GM12865 (cell line): ENCODE data around the gene REX1BD.

Experiments
- DNase-seq: peaks from one replicate; pipeline ENCODE4 v3.0.0; 2010; ENCODE audit warnings: low read depth
- H3K4me3 ChIP-seq: 2 replicates; pipeline ENCODE4 v1.5.1; 2011; ENCODE audit warnings: mild to moderate bottlenecking, low read depth, low read length, control low read depth
- TF ChIP-seq, protein P1 (sequence below): IDR thresholded peaks from 2 replicates; pipeline ENCODE4 v1.5.1; 2011; ENCODE audit warnings: low read length, control low read depth, low read depth, inconsistent platforms; ENCODE audit not compliant: insufficient read depth; ENCODE audit errors: missing control alignments

Gene REX1BD

DNA sequence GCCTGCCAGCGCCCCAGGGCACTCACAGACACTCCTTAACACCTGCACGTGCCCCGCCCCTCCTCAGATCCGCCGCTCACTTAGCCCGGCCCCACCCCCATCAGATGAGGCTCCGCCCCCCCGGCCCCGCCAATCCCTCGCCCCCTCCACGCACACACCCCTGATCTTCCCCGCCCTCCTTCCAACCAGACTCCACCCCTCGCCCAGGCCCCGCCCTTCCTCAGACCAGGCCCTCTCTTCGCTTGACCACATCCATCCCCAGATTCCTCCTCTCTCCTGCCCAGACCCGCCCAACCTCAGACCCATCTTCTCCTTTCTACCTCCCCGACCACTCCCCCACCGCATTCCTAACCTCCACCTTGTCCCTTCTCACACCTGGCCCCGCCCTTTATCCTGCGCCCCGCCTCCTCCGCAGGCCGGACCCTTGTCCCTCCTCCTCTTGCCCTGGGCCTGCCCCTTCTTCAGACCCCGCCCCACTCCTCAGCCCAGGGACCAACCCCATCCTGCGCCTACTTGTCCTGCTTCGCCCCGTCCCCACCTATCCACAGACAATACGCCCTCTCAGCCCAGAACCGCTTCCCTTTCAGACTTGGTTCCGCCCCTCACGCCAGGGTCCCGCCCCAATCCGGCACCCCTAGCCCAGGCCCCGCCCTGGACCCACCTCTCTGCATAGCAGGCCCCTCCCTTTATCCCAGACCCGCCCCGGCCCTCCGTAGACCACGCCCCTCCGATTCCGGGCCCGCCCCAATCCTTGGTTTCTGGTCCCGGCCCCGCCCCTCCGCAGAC, 47.8 kb downstream of the REX1BD start:
- peak overlapping the region; percentile 60 for H3K4me3 ChIP-seq
- TF ChIP-seq, protein P1, sequence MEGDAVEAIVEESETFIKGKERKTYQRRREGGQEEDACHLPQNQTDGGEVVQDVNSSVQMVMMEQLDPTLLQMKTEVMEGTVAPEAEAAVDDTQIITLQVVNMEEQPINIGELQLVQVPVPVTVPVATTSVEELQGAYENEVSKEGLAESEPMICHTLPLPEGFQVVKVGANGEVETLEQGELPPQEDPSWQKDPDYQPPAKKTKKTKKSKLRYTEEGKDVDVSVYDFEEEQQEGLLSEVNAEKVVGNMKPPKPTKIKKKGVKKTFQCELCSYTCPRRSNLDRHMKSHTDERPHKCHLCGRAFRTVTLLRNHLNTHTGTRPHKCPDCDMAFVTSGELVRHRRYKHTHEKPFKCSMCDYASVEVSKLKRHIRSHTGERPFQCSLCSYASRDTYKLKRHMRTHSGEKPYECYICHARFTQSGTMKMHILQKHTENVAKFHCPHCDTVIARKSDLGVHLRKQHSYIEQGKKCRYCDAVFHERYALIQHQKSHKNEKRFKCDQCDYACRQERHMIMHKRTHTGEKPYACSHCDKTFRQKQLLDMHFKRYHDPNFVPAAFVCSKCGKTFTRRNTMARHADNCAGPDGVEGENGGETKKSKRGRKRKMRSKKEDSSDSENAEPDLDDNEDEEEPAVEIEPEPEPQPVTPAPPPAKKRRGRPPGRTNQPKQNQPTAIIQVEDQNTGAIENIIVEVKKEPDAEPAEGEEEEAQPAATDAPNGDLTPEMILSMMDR, result no peak
- DNase-seq, result peak; percentile 98

DNA sequence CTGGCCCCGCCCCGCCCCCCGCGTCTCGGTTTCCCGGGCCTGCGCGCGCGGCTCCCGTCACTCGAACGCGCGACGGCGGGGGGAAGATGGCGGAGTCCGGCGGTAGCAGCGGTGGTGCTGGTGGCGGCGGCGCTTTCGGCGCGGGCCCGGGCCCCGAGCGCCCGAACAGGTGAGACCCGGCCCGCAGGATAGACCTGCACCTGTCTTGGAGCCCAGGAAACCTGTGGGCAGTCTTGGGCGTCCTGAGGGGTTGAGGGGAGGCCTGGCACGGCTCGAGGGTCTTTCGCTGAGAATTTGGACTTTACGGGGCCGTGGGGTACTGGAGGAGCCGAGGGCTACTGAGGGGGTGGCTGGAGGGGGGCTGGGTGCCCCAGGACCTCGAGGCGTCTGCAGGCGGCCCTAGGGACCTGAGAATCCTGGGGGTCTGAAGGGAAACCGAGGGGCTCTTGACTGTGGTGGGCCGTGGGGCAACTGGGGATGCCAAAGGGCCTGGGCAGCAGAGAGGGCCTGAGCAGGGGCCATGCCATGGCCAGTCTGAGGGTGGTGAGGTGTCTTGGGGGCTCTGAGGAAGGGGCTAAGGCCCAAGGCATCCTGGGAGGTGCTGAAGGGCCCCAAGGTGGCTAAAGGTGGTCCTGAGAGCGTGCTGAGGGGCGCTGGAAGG, 48.5 kb downstream of the REX1BD start, which contains the start of gene KLHL26:
Gene KLHL26, plus strand, starts transcription at position 60 of the 661 bp plus-strand sequence. Its CDS starts 27 bp downstream, at position 87.
- TF ChIP-seq, protein P1, result no peak
- H3K4me3 ChIP-seq, result peak within 1 kb of the TSS; percentile 97
- no peak for DNase-seq

DNA sequence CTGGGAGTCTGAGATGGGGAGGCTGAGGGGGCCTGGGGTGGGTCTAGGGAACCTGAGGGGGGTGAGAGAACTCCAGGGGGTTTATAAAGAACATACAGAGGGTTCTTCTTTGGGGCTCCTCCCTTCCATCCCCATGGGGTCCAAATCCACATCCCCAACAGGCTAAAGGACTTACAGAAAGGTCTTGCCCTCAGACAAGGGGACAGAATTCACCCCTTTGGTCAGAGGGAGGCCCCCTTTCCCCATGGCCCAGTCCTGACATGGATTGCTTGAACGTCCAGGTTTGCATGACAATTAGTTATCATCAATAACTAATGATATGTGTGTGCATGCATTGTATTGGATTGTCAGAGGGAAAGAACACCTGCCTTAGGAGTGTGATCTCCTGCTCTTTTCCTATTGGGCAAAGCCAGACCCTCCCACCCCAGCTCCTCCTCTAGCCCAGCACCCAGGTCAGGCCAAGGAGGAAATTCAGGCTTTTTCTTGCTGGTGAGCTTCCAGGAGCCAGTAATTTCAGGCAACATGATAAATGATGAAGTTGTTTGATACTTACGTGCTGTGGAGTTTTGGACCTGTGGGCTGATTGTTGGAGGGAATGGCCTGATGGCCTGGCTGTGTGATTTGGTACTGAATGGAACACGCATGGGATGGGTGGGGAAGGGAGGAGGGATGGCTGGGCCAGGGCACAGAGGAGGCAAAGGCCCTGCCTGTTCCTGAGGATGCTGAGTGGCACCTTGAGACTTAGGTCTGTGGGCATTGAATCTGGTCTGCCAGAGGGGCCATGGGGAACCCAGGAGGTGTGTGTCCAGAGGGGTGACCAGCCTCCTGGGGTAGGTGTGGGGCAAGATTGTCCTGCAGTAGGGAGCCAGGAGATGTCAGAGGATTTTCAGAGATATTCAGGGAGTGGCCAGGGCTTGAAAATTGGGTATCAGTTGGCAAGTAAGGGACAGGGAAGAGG, 49.4 kb downstream of the REX1BD start:
- H3K4me3 ChIP-seq, result peak overlapping the region; percentile 97
- TF ChIP-seq, protein P1, result no peak
- DNase-seq, result peak; percentile 28

DNA sequence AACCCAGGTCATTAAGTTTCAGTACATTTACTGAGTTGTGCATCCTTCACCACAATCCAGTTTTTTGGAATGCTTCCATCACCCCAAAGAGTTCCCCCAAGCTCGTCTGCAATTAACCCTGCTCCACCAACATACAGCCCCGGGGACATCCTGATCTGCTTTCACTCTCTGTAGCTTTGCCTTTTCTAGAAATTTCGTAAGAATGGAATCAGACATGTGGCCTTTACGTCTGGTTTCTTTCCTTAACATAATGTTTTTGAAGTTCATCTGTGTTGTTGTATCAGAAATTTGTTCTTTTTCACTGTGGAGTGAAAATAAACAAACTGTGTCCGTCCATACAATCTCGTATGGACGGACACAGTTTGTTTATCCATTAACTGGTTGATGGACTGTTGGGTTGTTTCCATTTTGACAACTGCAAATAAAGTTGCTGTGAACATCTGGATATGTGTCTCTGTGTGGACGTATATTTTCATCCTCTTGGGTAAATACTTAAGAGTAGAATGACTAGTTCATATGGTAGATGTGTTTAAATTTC, 51.2 kb downstream of the REX1BD start:
- TF ChIP-seq, protein P1, result no peak

More for the DNA sequence above, 51.2 kb downstream of the REX1BD start:
- no peak for DNase-seq
- H3K4me3 ChIP-seq, result no peak overlapping the region
